HL-60 (cell line): ENCODE data around the gene RAB26.

Experiments
- DNase-seq, 2 experiments: peaks; one replicate each; pipeline ENCODE4 v3.0.0-alpha.2; 2010 to 2020; ENCODE audit warnings: low read depth in 1 of 2, low spot score in 1 of 2
- H3K27ac ChIP-seq: fragments of 250-450 bp; sonication (Bioruptor Pico); replicated peaks from 2 replicates; pipeline ENCODE4 v1.5.1; 2020; ENCODE audit warnings: mild to moderate bottlenecking, moderate library complexity
- H3K27me3 ChIP-seq: fragments of 250-450 bp; sonication (Bioruptor Pico); 2 replicates; pipeline ENCODE4 v1.5.1; 2021; ENCODE audit warnings: mild to moderate bottlenecking, moderate library complexity; ENCODE audit not compliant: insufficient read depth, poor library complexity, severe bottlenecking
- H3K4me3 ChIP-seq: replicated peaks from 2 replicates; pipeline ENCODE4 v1.5.1; 2011; ENCODE audit warnings: mild to moderate bottlenecking, control low read depth, low read length; ENCODE audit not compliant: insufficient read depth
- GABPA ChIP-seq: IDR thresholded peaks from 2 replicates; pipeline ENCODE4 v1.6.1; 2012; ENCODE audit warnings: low read depth
- POLR2AphosphoS5 ChIP-seq: IDR thresholded peaks from 2 replicates; pipeline ENCODE4 v1.6.1; 2012; ENCODE audit warnings: low read depth
- REST ChIP-seq: IDR thresholded peaks from 2 replicates; pipeline ENCODE4 v1.6.1; 2012; ENCODE audit warnings: low read depth; ENCODE audit not compliant: insufficient replicate concordance
- SPI1 ChIP-seq: IDR thresholded peaks from 2 replicates; pipeline ENCODE4 v1.6.1; 2012; ENCODE audit warnings: low read depth, mild to moderate bottlenecking, borderline replicate concordance
- TF ChIP-seq, protein P1 (sequence below): IDR thresholded peaks from one replicate; pipeline ENCODE4 v1.5.1; 2011; ENCODE audit warnings: low read length, control low read depth, inconsistent platforms; ENCODE audit not compliant: insufficient read depth

The RAB26 gene

DNA sequence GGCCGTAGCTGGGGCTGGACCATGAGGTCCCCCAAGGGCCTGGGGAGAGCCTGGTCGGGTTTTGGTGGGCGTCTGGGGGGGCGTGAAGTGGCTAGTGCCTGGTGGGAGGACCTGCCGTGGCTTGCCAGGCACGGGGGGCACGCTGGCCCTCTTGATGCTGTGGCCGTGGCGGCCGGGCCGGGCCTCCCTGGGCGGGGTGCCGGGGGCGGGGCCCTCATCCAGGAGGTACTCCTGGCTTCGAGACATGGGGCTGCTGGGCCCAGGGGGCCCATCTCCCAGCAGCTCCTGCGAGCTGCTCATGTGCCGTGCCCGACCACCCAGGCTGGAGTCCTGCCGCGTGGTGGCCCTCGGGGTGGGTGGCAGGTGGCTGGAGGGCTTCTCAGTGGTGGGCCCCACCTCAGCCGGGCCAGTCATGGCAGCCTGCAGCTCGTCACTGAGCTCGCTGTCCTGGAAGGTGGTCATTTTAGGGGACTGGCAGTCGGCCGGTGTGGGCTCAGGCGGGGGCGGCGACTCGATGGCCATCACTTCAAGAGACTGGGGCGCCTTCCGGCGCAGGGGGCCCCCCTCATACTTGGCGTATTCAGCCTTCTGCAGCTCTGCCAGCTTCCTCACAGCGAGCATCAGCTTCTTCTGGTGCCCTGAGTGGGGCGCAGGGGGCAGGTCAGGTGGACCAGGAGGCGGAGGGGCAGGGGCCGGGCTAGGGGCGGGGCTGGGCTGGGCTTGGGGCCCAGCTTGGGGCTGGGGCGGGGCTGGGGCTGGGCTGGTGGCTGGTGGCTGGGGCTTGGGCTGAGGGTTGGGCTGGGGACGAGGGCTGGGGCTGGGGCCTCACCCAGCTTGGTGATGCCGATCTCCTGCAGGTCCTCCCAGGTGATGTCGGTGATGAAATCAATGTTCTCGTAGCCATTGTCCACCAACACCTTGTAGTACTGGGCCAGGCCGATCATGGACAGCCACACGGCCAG lies 32.8 kb downstream of the RAB26 start:
- no peak for TF ChIP-seq GABPA
- no peak for TF ChIP-seq SPI1
- TF ChIP-seq REST = no peak
- TF ChIP-seq, protein P1, sequence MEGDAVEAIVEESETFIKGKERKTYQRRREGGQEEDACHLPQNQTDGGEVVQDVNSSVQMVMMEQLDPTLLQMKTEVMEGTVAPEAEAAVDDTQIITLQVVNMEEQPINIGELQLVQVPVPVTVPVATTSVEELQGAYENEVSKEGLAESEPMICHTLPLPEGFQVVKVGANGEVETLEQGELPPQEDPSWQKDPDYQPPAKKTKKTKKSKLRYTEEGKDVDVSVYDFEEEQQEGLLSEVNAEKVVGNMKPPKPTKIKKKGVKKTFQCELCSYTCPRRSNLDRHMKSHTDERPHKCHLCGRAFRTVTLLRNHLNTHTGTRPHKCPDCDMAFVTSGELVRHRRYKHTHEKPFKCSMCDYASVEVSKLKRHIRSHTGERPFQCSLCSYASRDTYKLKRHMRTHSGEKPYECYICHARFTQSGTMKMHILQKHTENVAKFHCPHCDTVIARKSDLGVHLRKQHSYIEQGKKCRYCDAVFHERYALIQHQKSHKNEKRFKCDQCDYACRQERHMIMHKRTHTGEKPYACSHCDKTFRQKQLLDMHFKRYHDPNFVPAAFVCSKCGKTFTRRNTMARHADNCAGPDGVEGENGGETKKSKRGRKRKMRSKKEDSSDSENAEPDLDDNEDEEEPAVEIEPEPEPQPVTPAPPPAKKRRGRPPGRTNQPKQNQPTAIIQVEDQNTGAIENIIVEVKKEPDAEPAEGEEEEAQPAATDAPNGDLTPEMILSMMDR = no peak
- no peak for TF ChIP-seq POLR2AphosphoS5
- peaks cover 3% of the 10 kb centered on the region for H3K27me3 ChIP-seq
- DNase-seq = no peak
- H3K4me3 ChIP-seq = no peak overlapping the region
- H3K27ac ChIP-seq = no peak overlapping the region

DNA sequence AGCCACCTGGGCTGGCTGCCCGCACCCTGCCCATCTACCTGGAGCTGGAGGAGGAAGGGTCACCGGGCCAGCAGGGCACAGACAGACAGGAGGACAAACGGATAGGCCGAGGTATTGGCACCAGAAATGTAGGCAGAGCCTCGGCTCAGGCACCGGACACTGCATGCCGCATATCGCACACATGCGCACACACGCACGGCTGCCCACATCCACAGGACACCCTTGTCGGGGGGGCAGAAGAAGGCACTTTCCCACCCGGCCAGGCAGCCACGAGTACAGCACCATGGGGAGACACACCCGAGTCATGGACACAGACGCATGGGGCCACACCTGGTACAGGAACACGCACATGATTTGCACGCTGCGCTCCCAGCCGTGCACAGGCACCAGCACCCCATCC lies 33.5 kb downstream of the RAB26 start:
- peaks cover 3% of the 10 kb centered on the region for H3K27me3 ChIP-seq
- H3K4me3 ChIP-seq = no peak overlapping the region
- no peak for DNase-seq
- H3K27ac ChIP-seq = no peak overlapping the region
- TF ChIP-seq, protein P1 = no peak
- TF ChIP-seq POLR2AphosphoS5 (no peak), REST (no peak), GABPA (no peak), SPI1 (no peak)

- DNase-seq = no peak
- Histone ChIP-seq H3K27me3 (peaks cover 3% of the 10 kb centered on the region), H3K27ac (no peak overlapping the region), H3K4me3 (no peak overlapping the region)
- TF ChIP-seq REST (no peak), POLR2AphosphoS5 (no peak), GABPA (no peak), SPI1 (no peak)
- TF ChIP-seq, protein P1 = no peak
Measured at GRCh38 chr16:2183671-2184070, 35.2 kb downstream of the RAB26 start.
